GM21786 (cell line): ENCODE results near the gene FRS3.
"Not testable (repeated sequence)": the region's sequence is repeated elsewhere in the genome, so short reads cannot be mapped to it uniquely, and the experiment has no call there.

Source experiments
- ATAC-seq: cut with Tn5 transposase; IDR thresholded peaks from one replicate; pipeline ENCODE4 v1.9.1; 2021; ENCODE audit not compliant: unreplicated experiment

The FRS3 gene

GRCh38 chr6:41779788-41780550 lies at the start of gene FRS3:
Gene FRS3, minus strand, starts transcription at chr6:41779900. Its CDS starts 2,913 bp downstream, at chr6:41776987.
- ATAC-seq, result peak; percentile 94

- ATAC-seq, result no peak
These were observed 46.8 kb upstream of the FRS3 start for GRCh38 chr6:41826343-41827022.

- ATAC-seq, result no peak
These were observed 45.2 kb upstream of the FRS3 start for GRCh38 chr6:41824571-41825569.

GRCh38 chr6:41823178-41823577 lies 43.5 kb upstream of the FRS3 start:
- ATAC-seq, result no peak

GRCh38 chr6:41822021-41822420 lies 42.3 kb upstream of the FRS3 start:
- no peak for ATAC-seq

GRCh38 chr6:41821266-41821665 lies 41.6 kb upstream of the FRS3 start:
- ATAC-seq, result no peak

- no peak for ATAC-seq
These were observed 38.8 kb upstream of the FRS3 start for GRCh38 chr6:41818271-41819054.

- ATAC-seq, result no peak
These were observed 35.9 kb upstream of the FRS3 start for GRCh38 chr6:41815587-41815986.

- ATAC-seq, result no peak
These were observed 34.9 kb upstream of the FRS3 start for GRCh38 chr6:41814629-41815028.

GRCh38 chr6:41813956-41814355 lies 34.3 kb upstream of the FRS3 start:
- no peak for ATAC-seq

GRCh38 chr6:41813469-41813868 lies 33.8 kb upstream of the FRS3 start:
- ATAC-seq, result no peak

- ATAC-seq, result not testable (repeated sequence)
These were observed 32.2 kb upstream of the FRS3 start for GRCh38 chr6:41811946-41812345.

GRCh38 chr6:41811095-41811494 lies 31.4 kb upstream of the FRS3 start:
- no peak for ATAC-seq

- no peak for ATAC-seq
These were observed 26.4 kb upstream of the FRS3 start for GRCh38 chr6:41805830-41806774.

GRCh38 chr6:41801380-41801779 lies 21.7 kb upstream of the FRS3 start:
- ATAC-seq, result no peak

- no peak for ATAC-seq
These were observed 19.8 kb upstream of the FRS3 start for GRCh38 chr6:41799559-41799911.

GRCh38 chr6:41798901-41799558 lies 19.3 kb upstream of the FRS3 start:
- no peak for ATAC-seq

GRCh38 chr6:41796474-41796873 lies 16.8 kb upstream of the FRS3 start:
- no peak for ATAC-seq

- no peak for ATAC-seq
These were observed 12.3 kb upstream of the FRS3 start for GRCh38 chr6:41791984-41792383.
